Measurements from ENCODE around the gene PC. TPM values are rescaled to one million over a fixed set of nuclear protein-coding genes. Genes with fewer than 3 reads are reported as not detected.

PC gene
- total and polyA plus RNA-seq, 2 donors (not counting 3 experiments of a cell fraction or from before 2014, with no cell fraction given) = 5.5 to 17.5 TPM

GRCh38 chr11:66820381-66820780, 137.8 kb downstream of the PC start:
- TF ChIP-seq POLR2A (IDR thresholded peaks at IDR 0.05; ENCODE audit: low read depth, low read length) (no peak), EZH2 (IDR thresholded peaks at IDR 0.05; ENCODE audit: borderline replicate concordance, low read depth, low read length, severe bottlenecking) (no peak), MAX (IDR thresholded peaks at IDR 0.05; ENCODE audit: insufficient read depth, insufficient read length) (no peak), CTCF (IDR thresholded peaks at IDR 0.05; ENCODE audit: extremely low read depth in 1 of 2, insufficient read depth in 1 of 2, low read depth in 1 of 2, low read length in 2 of 2) (no peak), JUN (IDR thresholded peaks at IDR 0.05; ENCODE audit: borderline replicate concordance, insufficient read depth, insufficient read length, low read depth) (no peak), MYC (IDR thresholded peaks at IDR 0.05; ENCODE audit: low read depth, low read length) (no peak), POLR2AphosphoS5 (IDR thresholded peaks at IDR 0.05; ENCODE audit: insufficient read depth, low read depth, low read length) (no peak), FOS (IDR thresholded peaks at IDR 0.05; ENCODE audit: borderline replicate concordance, insufficient read depth, low read length) (no peak), GATA2 (IDR thresholded peaks at IDR 0.05; ENCODE audit: insufficient read depth, insufficient read length, low read depth, low read length) (no peak)
- H3K27ac ChIP-seq (ENCODE audit: insufficient read depth, low read depth, low read length) = no peak overlapping the region
- H4K20me1 ChIP-seq (replicated peaks; ENCODE audit: control insufficient read depth, extremely low read depth, insufficient read depth, low read length) = no peaks in the 10 kb centered on the region
- H3K4me1 ChIP-seq (ENCODE audit: control insufficient read depth, extremely low read depth, insufficient read depth, low read length) = peaks cover 7% of the 10 kb centered on the region
- dilution Hi-C loops (cut with MboI; ENCODE audit: extremely low pct_ligation_motif_present, low sequenced_read_pairs) = no loop called here
- H3K36me3 ChIP-seq (ENCODE audit: control insufficient read depth in 2 of 2, extremely low read depth in 1 of 2, insufficient read depth in 2 of 2, low read length in 2 of 2) = no peaks in the 10 kb centered on the region
- no peaks in the 10 kb centered on the region for H3K9me1 ChIP-seq (replicated peaks; ENCODE audit: control insufficient read depth, extremely low read depth, insufficient read depth, low read length)
- H3K79me2 ChIP-seq (ENCODE audit: control insufficient read depth, insufficient read depth, low read length) = no peaks in the 10 kb centered on the region
- CTCF ChIA-PET = interaction anchor here (1.1 to 1.2 kb wide), 2 partner anchors 14 to 134 kb away, joined by 3 to 4 read pairs; no protein-coding TSS in a partner anchor
- no TSS peak for BruUV-seq (replicated peaks)
- POLR2A ChIA-PET = no interaction called here
- intact Hi-C loops (cut with micrococcal nuclease) = no loop called here
- H3K9ac ChIP-seq (replicated peaks; ENCODE audit: extremely low read depth, insufficient read depth, low read length) = no peak overlapping the region
- no peak for DNase-seq (ENCODE audit: low read depth, low spot score)
- no peak overlapping the region for H3K4me3 ChIP-seq (replicated peaks in 1 of 3; ENCODE audit: insufficient read depth in 1 of 3, low read depth in 1 of 3, low read length in 3 of 3)
- no peaks in the 10 kb centered on the region for H3K9me3 ChIP-seq (replicated peaks; ENCODE audit: control insufficient read depth, insufficient read depth, low read length)
- no peak overlapping the region for H2AFZ ChIP-seq (ENCODE audit: low read depth, low read length)
- no peak for FAIRE-seq
- no peak overlapping the region for H3K4me2 ChIP-seq (ENCODE audit: insufficient read depth, low read length)
- no peaks in the 10 kb centered on the region for H3K27me3 ChIP-seq (ENCODE audit: control insufficient read depth in 2 of 2, insufficient read depth in 2 of 2, low read length in 2 of 2)

All from endothelial cell of umbilical vein (primary cell).